Liver (tissue), 3 donors: ENCODE data around the gene CELF2.

ENCODE experiments used
- ATF3 ChIP-seq: IDR thresholded peaks from 2 replicates; pipeline ENCODE4 v1.6.1; 2016; ENCODE audit warnings: antibody characterized with exemption
- CTCF ChIP-seq: fragments of 150-350 bp; IDR thresholded peaks from 2 replicates; pipeline ENCODE4 v1.5.1; 2017; ENCODE audit warnings: improper control_type of control experiment, low read depth, low read length; ENCODE audit not compliant: missing input control
- EGR1 ChIP-seq, 2 donors: IDR thresholded peaks; 2 replicates each; pipeline ENCODE4 v1.6.1; 2016 to 2018; ENCODE audit warnings: antibody characterized with exemption in 2 of 2, low read depth in 2 of 2
- HNF4A ChIP-seq, 2 donors: conservative IDR thresholded peaks; 2 replicates each; pipeline ENCODE4 v1.6.1; 2016; ENCODE audit warnings: antibody characterized with exemption in 2 of 2, mild to moderate bottlenecking in 2 of 2
- JUND ChIP-seq, 2 donors: IDR thresholded peaks; 2 replicates each; pipeline ENCODE4 v1.6.1; 2016; ENCODE audit warnings: antibody characterized with exemption in 2 of 2
- MAX ChIP-seq: IDR thresholded peaks from 2 replicates; pipeline ENCODE4 v1.6.1; 2016; ENCODE audit warnings: antibody characterized with exemption
- NR2F2 ChIP-seq: IDR thresholded peaks from 2 replicates; pipeline ENCODE4 v1.6.1; 2016; ENCODE audit warnings: antibody characterized with exemption
- RAD21 ChIP-seq, 2 donors: IDR thresholded peaks; 2 replicates each; pipeline ENCODE4 v1.6.1; 2016; ENCODE audit warnings: antibody characterized with exemption in 2 of 2, mild to moderate bottlenecking in 2 of 2
- REST ChIP-seq: IDR thresholded peaks from 2 replicates; pipeline ENCODE4 v1.6.1; 2016; ENCODE audit warnings: antibody characterized with exemption, mild to moderate bottlenecking
- RXRA ChIP-seq, 2 donors: IDR thresholded peaks; 2 replicates each; pipeline ENCODE4 v1.6.1; 2017 to 2018; ENCODE audit warnings: antibody characterized with exemption in 2 of 2, mild to moderate bottlenecking in 1 of 2
- SP1 ChIP-seq: IDR thresholded peaks from 2 replicates; pipeline ENCODE4 v1.6.1; 2018; ENCODE audit warnings: antibody characterized with exemption, mild to moderate bottlenecking
- TAF1 ChIP-seq: conservative IDR thresholded peaks from 2 replicates; pipeline ENCODE4 v1.6.1; 2016; ENCODE audit warnings: antibody characterized with exemption, mild to moderate bottlenecking
- donor health status: healthy.
- donor health status: healthy.

GRCh38 chr10:11332846-11333245, 315.2 kb downstream of the CELF2 start:
- TF ChIP-seq CTCF: no peak
- no peak for TF ChIP-seq RAD21 (IDR thresholded peaks at IDR 0.05)
- TF ChIP-seq TAF1: no peak
- TF ChIP-seq EGR1 (IDR thresholded peaks at IDR 0.05; ENCODE audit: low read depth in 2 of 2): no peak
- no peak for TF ChIP-seq RXRA (IDR thresholded peaks at IDR 0.05)
- TF ChIP-seq MAX: no peak
- TF ChIP-seq SP1: no peak
- TF ChIP-seq HNF4A (conservative IDR thresholded peaks at IDR 0.05): no peak
- TF ChIP-seq NR2F2: no peak
- TF ChIP-seq JUND (IDR thresholded peaks at IDR 0.05): no peak
- TF ChIP-seq ATF3: no peak
- no peak for TF ChIP-seq REST
